Fibroblast of villous mesenchyme (primary cell): Measurements from ENCODE around the gene MGLL. TPM values are rescaled to one million over a fixed set of nuclear protein-coding genes. Genes with fewer than 3 reads are reported as not detected.
A peak's percentile ranks its signal among the peaks of the same experiment; 100 is the strongest.

Experiments used
- DNase-seq: peaks from one replicate; pipeline ENCODE4 v3.0.0-alpha.2; 2010; ENCODE audit warnings: low read depth
- H3K4me3 ChIP-seq: 2 replicates; pipeline ENCODE4 v1.5.1; 2011; ENCODE audit warnings: low read depth, mild to moderate bottlenecking, low read length
- CTCF ChIP-seq: IDR thresholded peaks from 2 replicates; pipeline ENCODE4 v1.5.1; 2012; ENCODE audit warnings: low read depth, mild to moderate bottlenecking, low read length; ENCODE audit not compliant: insufficient read depth
- total RNA-seq: library from RNA; depleted of rRNA; stranded (reverse); fragments of >200 nt; gene quantifications from 2 replicates; pipeline ENCODE4 v1.2.3, GENCODE V29; 2012

The MGLL gene
- total RNA-seq, 1 donor, result 141 TPM

- no peak for TF ChIP-seq CTCF
- no peak for DNase-seq
- H3K4me3 ChIP-seq, result no peak overlapping the region
These were observed 90.6 kb downstream of the MGLL start for GRCh38 chr3:127731546-127732289.

- DNase-seq, result no peak
- TF ChIP-seq CTCF, result no peak
- H3K4me3 ChIP-seq, result no peak overlapping the region
These were observed 91.5 kb downstream of the MGLL start for GRCh38 chr3:127730666-127731295.

GRCh38 chr3:127730171-127730570 is 92.1 kb downstream of the MGLL start:
- no peak for TF ChIP-seq CTCF
- H3K4me3 ChIP-seq, result no peak overlapping the region
- no peak for DNase-seq

GRCh38 chr3:127729556-127730056 is 92.7 kb downstream of the MGLL start:
- no peak overlapping the region for H3K4me3 ChIP-seq
- no peak for DNase-seq
- TF ChIP-seq CTCF, result no peak

- no peak for TF ChIP-seq CTCF
- H3K4me3 ChIP-seq, result no peak overlapping the region
- DNase-seq, result peak; percentile 80
These were observed 93.8 kb downstream of the MGLL start for GRCh38 chr3:127728417-127729015.

GRCh38 chr3:127726894-127727293 is 95.4 kb downstream of the MGLL start:
- DNase-seq, result no peak
- no peak overlapping the region for H3K4me3 ChIP-seq
- no peak for TF ChIP-seq CTCF
